Measurements from ENCODE around the gene NOC2L.
A peak's percentile ranks its signal among the peaks of the same experiment; 100 is the strongest.

NOC2L gene

GRCh38 chr1:913491-914130 lies 45.4 kb downstream of the NOC2L start:
- no peak for DNase-seq

GRCh38 chr1:912740-913301 lies 46.2 kb downstream of the NOC2L start:
- peak; percentile 21 for DNase-seq

GRCh38 chr1:911875-912739 lies 46.9 kb downstream of the NOC2L start:
- peak; percentile 23 for DNase-seq

- DNase-seq, result peak; percentile 31
Observed at GRCh38 chr1:910881-911721, 48.0 kb downstream of the NOC2L start.

GRCh38 chr1:910311-910880 lies 48.7 kb downstream of the NOC2L start:
- DNase-seq, result peak; percentile 49

- DNase-seq, result peak; percentile 67
Observed at GRCh38 chr1:909861-910310, 49.2 kb downstream of the NOC2L start.

GRCh38 chr1:908661-909060 lies 50.4 kb downstream of the NOC2L start:
- peak; percentile 15 for DNase-seq

- DNase-seq, result peak; percentile 32
Observed at GRCh38 chr1:907611-908451, 51.2 kb downstream of the NOC2L start.

GRCh38 chr1:906600-907420 lies 52.2 kb downstream of the NOC2L start:
- peak; percentile 44 for DNase-seq

GRCh38 chr1:905811-906599 lies 53.1 kb downstream of the NOC2L start:
- DNase-seq, result no peak

GRCh38 chr1:905071-905749 lies 53.8 kb downstream of the NOC2L start:
- peak; percentile 64 for DNase-seq

GRCh38 chr1:904310-904950 lies 54.6 kb downstream of the NOC2L start:
- peak; percentile 90 for DNase-seq

GRCh38 chr1:903721-904271 lies 55.3 kb downstream of the NOC2L start:
- DNase-seq, result no peak

- DNase-seq, result no peak
Observed at GRCh38 chr1:903305-903704, 55.8 kb downstream of the NOC2L start.

GRCh38 chr1:902802-903201 lies 56.3 kb downstream of the NOC2L start:
- DNase-seq, result no peak

GRCh38 chr1:901108-901859 lies 57.8 kb downstream of the NOC2L start:
- no peak for DNase-seq

GRCh38 chr1:899636-900317 lies 59.3 kb downstream of the NOC2L start:
- DNase-seq, result no peak

All from left hindlimb (tissue), 1 donor.